SU-DHL-6 (cell line): ENCODE data around the gene INAFM2.

Source experiments
- H2AFZ ChIP-seq: fragments of 200-600 bp; sonication (generic); 2 replicates; pipeline ENCODE4 v1.6.1; 2014; ENCODE audit warnings: low read depth, mild to moderate bottlenecking, moderate library complexity, mixed read lengths, antibody characterized with exemption, low read length; ENCODE audit not compliant: severe bottlenecking
- H3F3A ChIP-seq: fragments of 200-600 bp; shearing (Covaris generic); 2 replicates; pipeline ENCODE4 v1.6.0; 2016; ENCODE audit warnings: antibody characterized with exemption, mild to moderate bottlenecking; ENCODE audit not compliant: insufficient read depth
- H3K27ac ChIP-seq: fragments of 200-600 bp; sonication (generic); 2 replicates; pipeline ENCODE4 v1.5.1; 2016; ENCODE audit warnings: low read depth, mild to moderate bottlenecking, low read length, moderate library complexity, mixed read lengths
- H3K27me3 ChIP-seq: fragments of 200-600 bp; sonication (generic), shearing (Covaris generic); 2 replicates; pipeline ENCODE4 v1.6.0; 2014; ENCODE audit warnings: mild to moderate bottlenecking, low read length
- H3K36me3 ChIP-seq: fragments of 200-600 bp; sonication (generic); 2 replicates; pipeline ENCODE4 v1.6.1; 2014; ENCODE audit warnings: mild to moderate bottlenecking, low read length, mixed read lengths
- H3K4me2 ChIP-seq: fragments of 300-600, 200-600 bp; shearing (Covaris generic), sonication (generic); 2 replicates; pipeline ENCODE4 v1.6.0; 2014; ENCODE audit warnings: low read length, low read depth, mild to moderate bottlenecking; ENCODE audit not compliant: poor library complexity, severe bottlenecking
- H3K4me3 ChIP-seq: fragments of 200-600 bp; sonication (generic); 2 replicates; pipeline ENCODE4 v1.5.1; 2014; ENCODE audit warnings: antibody characterized with exemption, low read length, mild to moderate bottlenecking, mixed read lengths; ENCODE audit not compliant: insufficient read depth, poor library complexity, severe bottlenecking
- H3K79me2 ChIP-seq: fragments of 200-600 bp; sonication (generic); 2 replicates; pipeline ENCODE4 v1.6.1; 2014; ENCODE audit warnings: mild to moderate bottlenecking, low read length, moderate library complexity; ENCODE audit not compliant: insufficient read depth
- H3K9ac ChIP-seq: fragments of 200-600 bp; sonication (generic); 2 replicates; pipeline ENCODE4 v1.7.0; 2014; ENCODE audit warnings: mild to moderate bottlenecking, low read length
- H3K9me2 ChIP-seq: fragments of 200-600 bp; sonication (generic); replicated peaks from 2 replicates; pipeline ENCODE4 v1.6.1; 2014; ENCODE audit warnings: low read length; ENCODE audit not compliant: insufficient read depth
- H3K9me3 ChIP-seq: fragments of 200-600 bp; sonication (generic); 2 replicates; pipeline ENCODE4 v1.6.1; 2014; ENCODE audit warnings: low read length, mixed read lengths; ENCODE audit not compliant: insufficient read depth
- H4K20me1 ChIP-seq: fragments of 200-600 bp; sonication (generic); 2 replicates; pipeline ENCODE4 v1.6.1; 2014; ENCODE audit warnings: low read depth, mild to moderate bottlenecking, antibody characterized with exemption, low read length, moderate library complexity, mixed read lengths
- CTCF ChIP-seq: fragments of 200-600 bp; sonication (generic); IDR thresholded peaks from one replicate; pipeline ENCODE4 v1.5.1; 2017; ENCODE audit warnings: antibody characterized with exemption, mild to moderate bottlenecking, low read length, moderate library complexity; ENCODE audit not compliant: insufficient read depth, poor library complexity, severe bottlenecking
- EZH2phosphoT487 ChIP-seq: fragments of 200-600 bp; sonication (generic), shearing (Covaris generic); conservative IDR thresholded peaks from 2 replicates; pipeline ENCODE4 v1.6.1; 2018; ENCODE audit warnings: mild to moderate bottlenecking, antibody characterized with exemption, low read length, moderate library complexity, mixed read lengths

INAFM2 gene

GRCh38 chr15:40339621-40339945 lies 16.1 kb downstream of the INAFM2 start:
- H3K27me3 ChIP-seq, result no peaks in the 10 kb centered on the region
- H3F3A ChIP-seq, result no peaks in the 10 kb centered on the region
- H3K9ac ChIP-seq, result no peak overlapping the region
- no peaks in the 10 kb centered on the region for H3K9me3 ChIP-seq
- H3K4me2 ChIP-seq, result no peak overlapping the region
- TF ChIP-seq EZH2phosphoT487 (no peak), CTCF (no peak)
- no peak overlapping the region for H2AFZ ChIP-seq
- H4K20me1 ChIP-seq, result no peaks in the 10 kb centered on the region
- H3K36me3 ChIP-seq, result no peaks in the 10 kb centered on the region
- H3K9me2 ChIP-seq, result no peaks in the 10 kb centered on the region
- H3K27ac ChIP-seq, result no peak overlapping the region
- no peaks in the 10 kb centered on the region for H3K79me2 ChIP-seq
- no peak overlapping the region for H3K4me3 ChIP-seq

GRCh38 chr15:40340038-40340739 lies 16.7 kb downstream of the INAFM2 start:
- no peak overlapping the region for H3K9ac ChIP-seq
- H3K9me2 ChIP-seq, result no peaks in the 10 kb centered on the region
- H3K4me2 ChIP-seq, result no peak overlapping the region
- no peaks in the 10 kb centered on the region for H4K20me1 ChIP-seq
- H3K79me2 ChIP-seq, result no peaks in the 10 kb centered on the region
- H2AFZ ChIP-seq, result no peak overlapping the region
- H3K4me3 ChIP-seq, result no peak overlapping the region
- H3K27ac ChIP-seq, result no peak overlapping the region
- H3K9me3 ChIP-seq, result no peaks in the 10 kb centered on the region
- no peaks in the 10 kb centered on the region for H3K36me3 ChIP-seq
- no peaks in the 10 kb centered on the region for H3F3A ChIP-seq
- no peak for TF ChIP-seq EZH2phosphoT487
- no peak for TF ChIP-seq CTCF
- H3K27me3 ChIP-seq, result no peaks in the 10 kb centered on the region

- no peak within 1 kb of the TSS for H3K4me2 ChIP-seq
- H4K20me1 ChIP-seq, result no peaks in the 10 kb centered on the region
- H3K79me2 ChIP-seq, result no peaks in the 10 kb centered on the region
- no peaks in the 10 kb centered on the region for H3K9me2 ChIP-seq
- H3K27ac ChIP-seq, result no peak within 1 kb of the TSS
- no peak within 1 kb of the TSS for H3K4me3 ChIP-seq
- H3K27me3 ChIP-seq, result no peaks in the 10 kb centered on the region
- H2AFZ ChIP-seq, result no peak within 1 kb of the TSS
- no peak within 1 kb of the TSS for H3K9ac ChIP-seq
- no peaks in the 10 kb centered on the region for H3K9me3 ChIP-seq
- no peaks in the 10 kb centered on the region for H3F3A ChIP-seq
- no peak for TF ChIP-seq EZH2phosphoT487
- no peak for TF ChIP-seq CTCF
- H3K36me3 ChIP-seq, result no peaks in the 10 kb centered on the region
Observed at GRCh38 chr15:40340740-40341400, 17.4 kb downstream of the INAFM2 start, which contains the start of gene CCDC9B. Gene CCDC9B, minus strand, starts transcription at chr15:40340939. Its CDS starts 120 bp downstream, at chr15:40340819.
